ENCODE measurements around the gene DHX32. TPM values are rescaled to one million over a fixed set of nuclear protein-coding genes. Genes with fewer than 3 reads are reported as not detected.

The DHX32 gene
- total RNA-seq, 1 donor from 2014 or later, result 30.2 TPM

DNA sequence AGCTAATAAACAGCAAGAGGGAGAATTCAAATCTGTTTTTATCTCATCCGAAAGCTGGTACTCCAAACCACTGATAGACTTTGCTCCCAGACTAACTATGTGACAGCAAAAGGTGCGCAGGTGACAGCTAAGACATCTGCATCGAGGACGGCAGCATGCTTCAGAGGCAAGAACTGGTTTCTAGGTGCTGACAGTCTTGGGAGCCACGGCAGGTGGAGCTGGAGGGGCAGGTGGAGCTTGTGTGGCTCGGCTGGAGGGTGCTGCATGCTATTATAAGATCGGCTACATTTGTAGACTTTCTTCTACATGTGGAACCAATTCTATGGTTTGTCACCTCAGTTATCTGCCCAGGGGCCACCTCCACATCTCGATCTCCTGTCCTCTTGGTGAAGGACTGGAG is 83.7 kb downstream of the DHX32 start:
- peaks cover 0 to 27% of the 10 kb centered on the region in 2 donors for H3K36me3 ChIP-seq

DNA sequence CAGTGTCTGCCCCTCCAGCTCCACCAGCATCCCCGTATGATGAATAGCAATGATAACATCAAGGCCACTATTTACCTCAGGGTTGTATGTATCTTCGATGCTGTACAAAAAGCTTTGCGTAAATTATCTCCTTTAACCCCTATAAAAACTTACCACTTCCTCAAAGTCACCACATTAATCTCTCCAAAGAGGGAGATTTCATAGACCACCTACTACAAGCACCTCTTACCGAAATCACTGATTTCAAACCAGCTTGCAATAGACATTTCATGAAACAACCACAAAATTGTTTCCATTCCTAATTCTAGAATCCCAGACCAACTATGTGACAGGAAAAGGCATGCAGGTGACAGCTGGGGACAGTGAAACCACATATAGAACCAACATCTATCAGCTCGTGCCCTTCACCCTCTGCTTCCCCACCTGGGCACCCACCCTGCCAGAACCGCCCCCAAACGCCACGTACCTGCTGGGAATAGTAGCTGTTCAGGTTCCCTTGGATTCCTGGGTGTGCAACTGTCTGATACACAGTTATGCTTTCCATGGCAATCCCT is 85.4 kb downstream of the DHX32 start:
- H3K27ac ChIP-seq, result no peak overlapping the region
- H3K27me3 ChIP-seq, result no peaks in the 10 kb centered on the region
- no peak overlapping the region for H3K4me3 ChIP-seq
- no peak for DNase-seq (ENCODE audit: extremely low spot score in 2 of 2)
- no peak for TF ChIP-seq CTCF (IDR thresholded peaks at IDR 0.05)
- no peak for TF ChIP-seq POLR2A (IDR thresholded peaks at IDR 0.05)
- no peak for TF ChIP-seq POLR2AphosphoS5 (IDR thresholded peaks at IDR 0.05; ENCODE audit: insufficient read depth in 1 of 2, low read depth in 1 of 2)
- intact Hi-C loops (cut with DNase I), result no loop called here
- peaks cover 0 to 33% of the 10 kb centered on the region in 2 donors for H3K36me3 ChIP-seq
- H3K4me1 ChIP-seq, result no peaks in the 10 kb centered on the region
- no peaks in the 10 kb centered on the region for H3K9me3 ChIP-seq

More for the DNA sequence above, 83.7 kb downstream of the DHX32 start:
- intact Hi-C loops (cut with DNase I), result no loop called here
- no peak for TF ChIP-seq CTCF (IDR thresholded peaks at IDR 0.05)
- TF ChIP-seq POLR2A (IDR thresholded peaks at IDR 0.05), result no peak
- TF ChIP-seq POLR2AphosphoS5 (IDR thresholded peaks at IDR 0.05; ENCODE audit: insufficient read depth in 1 of 2, low read depth in 1 of 2), result no peak
- Histone ChIP-seq H3K4me1 (no peaks in the 10 kb centered on the region), H3K27me3 (no peaks in the 10 kb centered on the region), H3K4me3 (no peak overlapping the region), H3K27ac (no peak overlapping the region), H3K9me3 (no peaks in the 10 kb centered on the region)
- no peak for DNase-seq (ENCODE audit: extremely low spot score in 2 of 2)

GRCh38 chr10:125795128-125795527 is 86.0 kb downstream of the DHX32 start:
- Histone ChIP-seq H3K4me1 (no peaks in the 10 kb centered on the region), H3K27ac (no peak overlapping the region), H3K4me3 (no peak overlapping the region), H3K27me3 (no peaks in the 10 kb centered on the region), H3K36me3 (peaks cover 0 to 31% of the 10 kb centered on the region in 2 donors), H3K9me3 (no peaks in the 10 kb centered on the region)
- intact Hi-C loops (cut with DNase I), result no loop called here
- no peak for DNase-seq (ENCODE audit: extremely low spot score in 2 of 2)
- TF ChIP-seq POLR2A (IDR thresholded peaks at IDR 0.05), result no peak
- TF ChIP-seq POLR2AphosphoS5 (IDR thresholded peaks at IDR 0.05; ENCODE audit: insufficient read depth in 1 of 2, low read depth in 1 of 2), result no peak
- no peak for TF ChIP-seq CTCF (IDR thresholded peaks at IDR 0.05)

- no peak for DNase-seq (ENCODE audit: extremely low spot score in 2 of 2)
- Histone ChIP-seq H3K9me3 (no peaks in the 10 kb centered on the region), H3K36me3 (peaks cover 0 to 31% of the 10 kb centered on the region in 2 donors), H3K4me1 (no peaks in the 10 kb centered on the region), H3K27ac (no peak overlapping the region), H3K27me3 (no peaks in the 10 kb centered on the region), H3K4me3 (no peak overlapping the region)
- no peak for TF ChIP-seq POLR2A (IDR thresholded peaks at IDR 0.05)
- no peak for TF ChIP-seq POLR2AphosphoS5 (IDR thresholded peaks at IDR 0.05; ENCODE audit: insufficient read depth in 1 of 2, low read depth in 1 of 2)
- no peak for TF ChIP-seq CTCF (IDR thresholded peaks at IDR 0.05)
- intact Hi-C loops (cut with DNase I), result no loop called here
These were observed 88.5 kb downstream of the DHX32 start for GRCh38 chr10:125792342-125793300.

Measured in vagina (tissue), 2 donors.